ENCODE measurements around the gene GALNT16. TPM values are rescaled to one million over a fixed set of nuclear protein-coding genes. Genes with fewer than 3 reads are reported as not detected.
"Not testable (repeated sequence)": the region's sequence is repeated elsewhere in the genome, so short reads cannot be mapped to it uniquely, and the experiment has no call there.

GALNT16 gene
- total RNA-seq, 1 donor from 2014 or later, result 4.1 TPM

DNA sequence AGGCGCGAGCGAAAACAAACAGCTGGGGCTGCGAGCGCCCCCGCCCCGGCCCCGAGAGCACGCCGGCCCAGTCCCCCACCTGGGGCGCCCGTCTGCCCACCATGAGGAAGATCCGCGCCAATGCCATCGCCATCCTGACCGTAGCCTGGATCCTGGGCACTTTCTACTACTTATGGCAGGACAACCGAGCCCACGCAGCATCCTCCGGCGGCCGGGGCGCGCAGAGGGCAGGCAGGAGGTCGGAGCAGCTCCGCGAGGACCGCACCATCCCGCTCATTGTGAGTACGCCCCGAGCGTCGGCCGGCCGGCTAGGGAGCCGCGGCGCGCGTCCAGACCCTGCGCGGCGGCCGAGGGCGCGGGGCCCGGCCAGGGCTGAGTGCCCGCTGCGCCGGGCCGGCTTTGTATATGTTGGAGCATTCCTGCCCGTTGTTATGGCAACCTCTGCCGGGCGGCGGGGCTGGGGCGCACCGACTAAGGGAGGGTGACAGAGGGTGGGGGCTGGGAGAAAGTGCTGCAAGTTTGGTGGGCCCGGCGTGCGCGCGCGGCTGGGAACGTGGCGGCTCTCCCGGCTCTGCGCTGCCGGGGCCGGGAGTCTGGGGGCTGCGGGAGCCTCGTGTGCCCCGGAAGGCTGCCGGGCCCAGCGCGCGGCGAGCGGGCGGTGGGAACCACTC is 367 bp downstream of the GALNT16 start:
- no peak for DNase-seq (ENCODE audit: low spot score)

DNA sequence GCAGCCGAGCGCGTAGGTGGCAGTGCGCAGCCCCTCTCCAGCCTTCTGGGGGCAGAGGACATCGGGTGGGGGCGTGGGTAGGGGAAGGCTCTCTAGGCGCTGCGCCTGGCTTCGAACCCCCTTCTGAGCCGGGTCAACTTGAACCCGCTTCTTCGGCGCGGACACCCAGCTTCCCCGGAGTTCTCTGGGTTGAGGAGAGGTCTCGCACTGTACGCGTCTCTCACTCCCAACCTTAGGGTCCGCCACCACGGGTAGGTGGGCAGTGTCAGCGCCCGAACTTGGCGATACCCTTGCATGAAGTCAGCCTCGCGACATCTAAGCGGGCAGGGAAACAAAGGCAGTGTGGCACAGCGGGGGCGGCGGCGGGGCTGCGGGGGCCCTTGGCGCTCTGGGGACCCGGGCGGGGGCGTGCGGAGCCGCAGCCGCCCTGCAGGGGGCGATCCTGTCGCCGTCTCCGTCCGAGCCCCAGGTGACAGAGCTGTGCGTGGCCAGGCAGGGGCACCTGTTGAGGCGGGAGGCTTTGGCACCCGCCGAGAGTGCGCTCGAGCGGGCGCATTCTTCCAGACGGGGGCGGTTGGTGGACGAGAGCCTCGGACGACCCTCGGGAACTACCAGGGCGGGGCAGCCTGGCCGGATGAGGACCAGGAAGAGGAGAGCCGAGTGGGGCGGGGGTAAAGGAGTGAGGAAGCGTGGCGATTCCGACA is 1.1 kb downstream of the GALNT16 start:
- no peak for DNase-seq (ENCODE audit: low spot score)

DNA sequence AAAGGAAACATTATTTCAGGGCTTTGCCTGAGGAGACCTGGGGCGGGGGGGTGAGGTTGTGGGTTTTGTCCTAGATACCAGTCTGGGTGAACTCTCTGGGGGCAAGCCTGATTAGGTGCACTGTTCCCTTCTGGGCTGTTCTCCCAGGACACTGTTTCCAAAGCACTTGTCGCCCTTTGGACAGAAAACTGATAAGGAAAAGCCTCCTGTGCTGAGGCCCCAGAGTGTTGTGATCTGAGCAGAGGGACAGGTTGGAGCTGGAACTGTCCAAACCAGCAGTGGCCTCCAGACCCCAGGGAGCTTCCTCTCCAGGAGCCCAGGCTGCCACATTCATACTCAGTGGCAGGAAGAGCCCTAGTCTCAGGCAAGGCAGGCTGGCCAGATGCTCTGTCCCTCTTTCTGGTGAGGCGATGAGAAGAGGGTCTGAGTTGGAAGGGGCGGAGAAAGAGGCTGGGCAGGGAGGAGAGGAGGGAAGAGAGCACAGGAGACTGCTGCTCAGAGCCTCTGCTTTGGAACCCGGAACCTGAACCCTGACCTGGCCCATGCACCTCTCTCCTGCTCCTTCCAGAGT is 1.9 kb downstream of the GALNT16 start:
- DNase-seq (ENCODE audit: low spot score), result no peak

DNA sequence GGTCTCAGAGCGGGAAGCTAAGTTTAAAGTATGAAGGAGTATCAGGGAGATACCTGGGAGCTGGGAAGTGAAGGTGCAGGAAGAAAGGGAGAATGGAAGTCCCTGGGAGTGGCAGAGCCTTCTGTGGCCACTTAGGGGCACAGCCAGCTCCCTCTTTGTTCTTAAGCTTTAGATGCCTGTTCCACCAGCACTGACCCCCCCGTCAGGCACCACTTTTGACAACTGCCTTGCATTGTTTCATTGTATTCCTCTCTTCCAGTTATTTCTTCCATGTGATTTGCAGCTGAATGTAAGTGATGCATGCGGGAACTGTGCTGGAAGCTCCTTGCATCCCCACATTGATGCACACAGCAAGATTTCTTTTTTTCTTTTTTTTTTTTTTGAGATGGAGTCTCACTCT is 2.6 kb downstream of the GALNT16 start:
- DNase-seq (ENCODE audit: low spot score), result no peak

DNA sequence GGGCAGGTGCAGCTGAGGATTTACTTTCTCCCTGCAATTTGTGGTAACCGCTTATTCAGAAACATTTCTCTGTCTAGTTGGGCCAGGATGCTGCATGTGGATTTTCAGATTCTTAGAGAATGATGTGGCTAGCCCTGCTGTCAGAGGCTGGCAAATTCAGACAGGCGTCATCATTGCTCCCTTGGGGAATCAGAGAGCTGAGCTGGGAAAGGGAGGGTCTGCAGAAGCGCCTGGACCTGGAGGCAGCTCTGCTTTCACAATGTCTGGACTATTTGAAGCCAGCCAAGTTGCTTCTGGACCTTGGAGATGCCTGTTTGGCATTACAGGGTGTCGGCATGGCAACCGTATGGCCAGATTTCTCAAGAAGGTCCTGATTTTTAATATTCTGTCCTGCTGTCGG is 3.4 kb downstream of the GALNT16 start:
- DNase-seq (ENCODE audit: low spot score), result no peak

DNA sequence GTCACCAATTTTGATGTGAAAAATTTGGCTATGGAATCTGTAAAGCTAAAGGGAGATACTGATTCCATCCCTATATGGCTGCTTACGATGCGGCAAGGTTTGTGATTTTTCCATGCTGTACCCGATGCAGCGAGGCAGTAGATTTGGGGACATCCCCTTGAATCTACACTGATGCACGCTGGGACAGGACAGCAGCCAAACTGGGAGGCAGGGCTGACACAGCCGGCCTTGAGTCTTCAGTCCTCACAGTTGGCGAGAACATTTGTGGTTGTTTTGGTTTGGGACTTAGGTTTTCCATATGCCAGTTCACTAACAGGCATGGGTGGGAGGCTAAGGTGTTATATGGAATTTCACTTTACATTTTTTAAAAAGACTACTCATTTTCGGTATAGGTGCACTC is 3.8 kb downstream of the GALNT16 start:
- DNase-seq (ENCODE audit: low spot score), result no peak

DNA sequence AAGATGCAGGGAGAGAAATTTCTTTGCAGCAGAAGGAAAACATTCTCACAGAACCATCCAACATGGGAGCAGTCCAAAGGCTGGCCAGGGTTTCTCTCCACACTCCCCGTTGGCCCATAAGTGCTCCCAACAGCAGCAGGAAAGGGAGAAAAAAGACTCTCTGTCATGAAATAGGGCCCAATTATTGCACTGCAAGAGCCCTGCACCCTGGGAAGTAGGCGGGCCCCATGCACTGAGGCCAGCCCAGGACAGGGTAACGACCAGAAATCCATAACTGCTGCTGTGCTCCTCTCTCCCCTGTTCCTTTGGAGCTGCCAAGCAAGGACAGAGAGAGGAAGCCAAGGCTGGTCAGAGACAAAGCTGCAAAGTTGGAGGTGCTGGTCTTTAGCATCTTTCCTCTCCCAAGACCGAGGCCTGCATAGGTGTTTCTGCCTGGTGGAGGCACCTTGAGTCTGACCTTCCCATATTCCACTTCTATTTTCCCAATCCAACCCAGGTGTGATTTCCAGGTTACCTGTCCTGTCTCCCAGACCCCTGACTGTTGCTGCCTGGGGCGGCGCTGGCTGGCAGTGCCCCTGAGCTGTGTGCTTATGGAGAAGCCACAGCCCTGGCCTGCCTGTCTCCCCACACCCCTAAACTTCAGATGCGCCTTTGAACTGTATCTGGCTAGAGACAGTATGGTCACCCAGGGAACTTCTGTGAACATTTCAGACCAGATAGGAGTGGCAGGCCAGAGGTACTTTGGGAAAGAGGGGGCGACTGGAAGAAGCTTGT is 6.8 kb downstream of the GALNT16 start:
- DNase-seq (ENCODE audit: low spot score), result no peak

DNA sequence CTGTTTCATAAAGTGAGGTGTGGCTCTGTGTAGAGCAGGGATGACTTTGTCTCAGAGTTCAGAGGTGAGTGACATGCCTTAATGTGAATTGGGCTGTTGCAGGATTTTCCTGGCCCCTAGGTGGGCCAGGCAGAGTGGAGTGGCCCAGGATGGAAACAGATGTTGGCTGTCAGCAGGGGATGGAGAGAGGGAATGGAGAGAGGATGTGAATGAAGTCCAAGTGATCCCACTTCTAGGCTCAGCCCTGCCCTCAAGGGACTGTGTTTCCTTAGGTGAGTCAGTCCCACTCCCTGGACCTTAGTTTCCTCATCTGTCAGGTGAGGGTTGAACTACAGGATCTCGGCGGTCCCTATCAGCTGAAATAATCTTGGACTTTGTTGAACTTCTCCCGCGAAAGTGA is 7.5 kb downstream of the GALNT16 start:
- no peak for DNase-seq (ENCODE audit: low spot score)

DNA sequence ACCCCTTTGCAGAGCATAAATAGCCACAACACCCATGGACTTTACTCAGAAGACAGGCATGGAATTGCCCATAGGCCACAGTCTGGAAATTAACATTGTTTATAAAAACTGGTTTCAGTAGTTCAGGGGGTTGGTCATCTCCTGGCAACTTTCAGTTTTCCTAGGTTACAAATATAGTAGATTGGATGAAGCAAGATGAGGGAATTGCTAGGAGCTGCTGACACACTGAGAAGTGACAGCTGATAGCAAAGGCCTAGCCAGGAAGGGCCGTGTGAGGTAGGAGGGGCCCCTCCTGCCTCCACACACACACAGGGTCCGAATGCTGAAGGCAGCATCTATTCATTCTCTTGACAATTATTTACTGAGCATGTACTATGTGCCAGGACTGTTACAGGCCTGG is 8.3 kb downstream of the GALNT16 start:
- no peak for DNase-seq (ENCODE audit: low spot score)

DNA sequence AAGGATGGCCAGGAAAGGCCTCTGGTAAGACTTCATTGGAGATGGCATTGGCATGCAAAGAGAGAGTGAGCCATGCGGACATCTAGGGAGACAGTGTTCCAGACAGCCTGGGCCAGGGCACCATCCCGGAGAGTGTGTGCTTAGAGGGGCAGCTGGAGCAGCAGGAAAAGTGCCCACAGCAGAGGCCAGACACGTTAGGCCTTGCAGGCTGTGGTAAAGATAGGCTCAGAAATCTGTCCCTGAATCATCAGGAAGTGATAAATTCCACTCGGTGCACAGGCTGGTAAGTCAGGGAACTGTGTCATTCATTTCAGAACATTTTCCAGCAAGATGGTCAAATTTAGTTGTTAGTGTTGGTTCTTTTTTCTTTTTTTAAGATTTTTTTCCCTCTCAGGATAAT is 8.8 kb downstream of the GALNT16 start:
- DNase-seq (ENCODE audit: low spot score), result no peak

DNA sequence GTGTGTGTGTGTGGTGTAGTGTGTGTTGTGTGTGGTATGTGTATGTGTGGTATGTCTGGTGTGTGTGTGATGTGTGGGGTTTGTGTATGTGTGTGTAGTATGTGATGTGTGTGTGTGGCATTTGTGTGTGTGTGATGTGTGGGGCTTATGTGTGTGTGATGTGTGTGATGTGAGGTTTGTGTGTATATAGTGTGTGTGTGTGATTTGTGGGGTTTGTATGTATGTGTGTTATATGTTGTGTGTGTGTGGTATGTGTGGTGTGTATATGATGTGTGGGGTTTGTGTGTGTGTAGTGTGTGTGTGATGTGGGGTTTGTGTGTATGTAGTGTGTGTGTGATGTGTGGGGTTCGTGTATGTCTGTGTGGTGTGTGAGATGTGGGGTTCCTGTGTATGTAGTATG is 9.4 kb downstream of the GALNT16 start:
- no peak for DNase-seq (ENCODE audit: low spot score)

DNA sequence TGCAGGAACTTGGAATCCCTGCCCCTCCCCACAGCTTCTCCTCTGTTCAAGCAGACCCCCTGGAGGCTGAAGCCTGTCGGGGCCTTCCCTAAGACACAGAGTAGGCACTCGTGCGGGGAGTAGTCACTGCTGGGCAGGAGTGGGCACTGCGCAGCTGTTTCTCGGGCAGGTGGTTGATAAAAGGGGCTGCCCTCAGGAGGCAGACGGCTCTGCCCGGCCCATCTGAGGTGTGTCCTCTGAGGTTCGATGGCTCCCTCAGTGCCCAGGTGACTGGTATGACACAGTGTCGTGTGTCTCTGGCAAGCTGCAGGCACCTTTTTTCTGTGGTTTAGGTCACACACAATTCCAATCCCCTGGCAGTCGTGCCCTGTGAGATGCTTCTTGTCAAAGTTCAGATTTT is 10.1 kb downstream of the GALNT16 start:
- no peak for DNase-seq (ENCODE audit: low spot score)

DNA sequence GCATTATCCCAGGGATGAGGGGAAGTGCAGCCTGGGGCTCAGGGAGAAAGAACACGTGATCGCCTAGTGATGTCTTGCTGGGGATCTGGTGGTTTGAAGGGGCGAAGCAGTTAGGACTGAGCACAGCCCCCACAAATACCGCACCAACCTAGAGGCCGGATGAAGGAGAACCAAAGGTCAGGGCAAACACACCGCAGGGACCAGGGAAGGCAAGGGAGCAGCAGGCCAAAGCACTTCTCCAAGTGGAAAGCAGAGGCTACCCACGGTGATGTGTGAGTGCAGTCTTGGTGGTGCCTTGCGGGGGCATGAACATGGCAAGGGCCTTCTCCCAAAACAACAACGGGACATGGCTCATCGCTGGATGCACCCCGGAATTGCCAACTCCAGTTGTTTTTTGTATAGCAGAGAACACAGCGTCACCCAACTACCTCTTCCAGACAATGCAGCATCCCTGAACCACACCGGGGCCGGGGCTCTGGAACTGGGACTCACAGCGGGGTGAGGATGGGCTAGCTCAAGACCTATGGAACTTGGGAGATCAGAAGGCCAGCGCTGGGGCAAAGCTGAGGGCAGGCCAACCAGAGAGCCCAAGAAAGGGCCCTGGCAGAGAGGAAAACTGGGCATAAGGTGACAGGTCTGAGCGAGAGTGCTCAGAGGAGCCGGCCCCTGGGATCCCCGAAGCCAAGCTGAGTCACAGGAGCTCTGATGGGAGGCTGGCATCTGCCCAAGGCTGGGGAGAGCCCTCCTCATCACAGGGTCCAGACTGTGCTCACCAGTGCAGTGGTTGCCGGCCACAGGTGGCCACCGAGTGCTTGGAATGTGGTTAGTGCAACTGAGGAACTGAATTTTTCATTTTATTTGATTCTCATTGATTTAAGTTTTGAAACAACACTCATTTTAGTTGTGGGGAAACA is 11.1 kb downstream of the GALNT16 start:
- DNase-seq (ENCODE audit: low spot score), result no peak

DNA sequence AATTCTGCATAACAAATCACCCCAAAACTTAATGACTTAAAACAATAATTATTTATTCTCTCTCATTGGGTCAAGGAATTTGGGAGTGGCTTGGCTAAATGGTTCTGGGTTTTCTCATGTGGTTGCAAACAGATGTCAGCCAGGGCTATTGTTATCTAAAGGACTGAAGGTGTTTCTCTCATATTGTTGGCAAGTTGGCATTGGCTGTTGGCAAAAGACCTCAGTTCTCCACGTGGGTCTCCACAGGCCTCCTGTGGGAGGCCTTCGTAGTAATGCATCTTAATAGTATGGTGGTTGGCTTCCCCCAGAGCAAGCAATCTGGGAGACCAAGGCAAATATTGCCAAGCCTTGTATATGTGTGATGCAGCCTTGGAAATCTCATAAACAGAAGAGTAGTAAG is 14.4 kb downstream of the GALNT16 start:
- no peak for DNase-seq (ENCODE audit: low spot score)

DNA sequence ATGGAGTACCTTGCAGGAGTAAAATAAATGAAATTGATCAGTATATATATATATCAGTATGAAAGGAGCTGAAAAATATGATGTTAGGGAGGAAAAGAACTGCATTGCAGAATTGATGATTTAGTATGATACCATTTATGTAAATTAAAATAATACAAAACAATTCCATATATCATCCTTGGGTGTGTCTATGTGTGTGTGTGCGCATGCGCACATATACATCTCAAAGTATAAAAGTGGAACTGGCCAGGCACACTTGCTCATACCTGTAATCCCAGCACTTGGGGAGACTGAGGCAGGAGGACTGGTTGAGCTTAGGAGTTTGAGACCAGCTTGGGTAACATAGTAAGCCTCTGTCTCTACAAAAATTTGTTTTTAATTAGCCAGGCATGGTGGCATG is 15.4 kb downstream of the GALNT16 start:
- DNase-seq (ENCODE audit: low spot score), result no peak

DNA sequence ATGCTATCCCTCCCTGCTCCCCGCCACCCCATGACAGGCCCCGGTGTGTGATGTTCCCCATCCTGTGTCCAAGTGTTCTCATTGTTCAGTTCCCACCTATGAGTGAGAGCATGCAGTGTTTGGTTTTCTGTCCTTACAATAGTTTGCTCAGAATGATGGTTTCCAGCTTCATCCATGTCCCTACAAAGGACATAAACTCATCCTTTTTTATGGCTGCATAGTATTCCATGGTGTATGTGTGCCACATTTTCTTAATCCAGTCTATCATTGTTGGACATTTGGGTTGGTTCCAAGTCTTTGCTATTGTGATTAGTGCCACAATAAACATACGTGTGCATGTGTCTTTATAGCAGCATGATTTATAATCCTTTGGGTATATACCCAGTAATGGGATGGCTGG is 17.4 kb downstream of the GALNT16 start:
- not testable (repeated sequence) for DNase-seq (ENCODE audit: low spot score)

DNA sequence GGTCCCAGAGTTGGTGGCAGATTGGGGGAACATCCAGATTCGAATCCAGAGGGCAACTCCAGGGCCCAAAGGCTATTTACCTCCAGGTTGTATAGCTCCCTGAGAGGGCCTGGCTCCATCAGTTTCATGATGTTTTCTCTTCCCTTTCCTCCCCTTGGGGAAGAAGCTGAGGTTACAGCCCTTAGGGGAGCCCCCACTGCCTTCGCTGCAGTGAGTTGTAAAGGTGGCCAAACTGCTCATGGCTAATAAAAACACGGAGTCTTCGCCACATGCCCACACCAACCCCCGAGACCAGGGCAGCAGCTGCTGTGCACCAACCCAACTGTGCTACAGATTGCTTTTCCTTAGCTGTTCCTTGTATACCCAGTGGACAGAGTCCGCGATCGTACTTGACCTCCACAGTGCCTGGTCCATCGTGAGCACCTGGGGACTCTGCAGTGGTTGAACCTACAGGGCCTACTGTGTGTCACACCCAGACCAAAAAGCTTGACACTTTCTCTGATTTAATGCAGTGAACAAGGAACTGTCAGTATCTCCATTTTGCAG is 20.9 kb downstream of the GALNT16 start:
- DNase-seq (ENCODE audit: low spot score), result no peak

DNA sequence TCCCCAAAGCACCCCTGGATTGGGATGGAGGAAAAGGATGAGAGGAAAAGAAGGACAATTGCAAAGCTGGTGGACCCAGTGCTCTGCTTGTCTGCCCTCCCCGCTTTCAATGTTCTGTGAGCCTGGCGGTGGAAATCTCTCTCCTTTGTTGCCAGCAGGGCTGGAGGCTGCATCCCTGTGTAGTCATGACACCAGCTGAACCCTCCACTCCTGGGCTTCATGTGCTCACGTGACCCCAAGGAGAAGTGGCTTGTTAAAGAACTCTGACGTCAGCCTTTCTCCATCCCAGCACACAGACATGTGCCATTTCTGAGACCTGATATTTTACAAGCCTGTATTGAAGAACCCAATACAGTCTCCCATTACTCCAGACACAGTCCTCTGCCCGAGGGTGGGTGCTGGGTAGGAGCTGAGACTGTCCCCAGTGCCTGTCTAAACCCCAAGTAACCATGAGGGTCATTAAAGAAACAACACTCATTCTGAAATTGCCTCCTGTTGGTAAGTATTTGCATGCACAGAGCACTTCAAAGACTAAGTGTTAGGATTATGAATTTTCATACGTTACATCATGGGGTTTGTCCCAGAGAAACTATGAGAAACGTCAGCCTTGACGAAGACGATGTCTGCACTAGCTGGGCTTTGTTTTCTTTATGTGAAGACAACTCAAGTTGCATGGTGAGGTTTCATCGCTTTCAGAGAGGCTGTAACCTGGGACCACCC is 21.7 kb downstream of the GALNT16 start:
- DNase-seq (ENCODE audit: low spot score), result no peak

DNA sequence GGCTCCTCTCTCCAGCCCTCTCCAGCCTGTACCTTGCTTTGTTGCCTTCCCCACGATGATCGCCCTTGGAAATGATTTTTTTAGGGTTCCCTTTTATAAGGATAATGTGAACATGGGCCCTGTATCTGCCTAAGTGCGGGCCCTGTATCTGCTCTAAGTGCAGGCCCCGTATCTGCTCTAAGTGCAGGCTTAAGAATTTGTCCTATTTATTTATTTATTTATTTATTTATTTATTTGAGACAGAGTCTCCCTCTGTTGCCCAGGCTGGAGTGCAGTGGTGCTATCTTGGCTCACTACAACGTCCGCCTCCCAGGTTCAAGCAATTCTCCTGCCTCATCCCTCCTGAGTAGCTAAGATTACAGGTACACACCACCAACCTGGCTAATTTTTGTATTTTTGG is 22.5 kb downstream of the GALNT16 start:
- no peak for DNase-seq (ENCODE audit: low spot score)

DNA sequence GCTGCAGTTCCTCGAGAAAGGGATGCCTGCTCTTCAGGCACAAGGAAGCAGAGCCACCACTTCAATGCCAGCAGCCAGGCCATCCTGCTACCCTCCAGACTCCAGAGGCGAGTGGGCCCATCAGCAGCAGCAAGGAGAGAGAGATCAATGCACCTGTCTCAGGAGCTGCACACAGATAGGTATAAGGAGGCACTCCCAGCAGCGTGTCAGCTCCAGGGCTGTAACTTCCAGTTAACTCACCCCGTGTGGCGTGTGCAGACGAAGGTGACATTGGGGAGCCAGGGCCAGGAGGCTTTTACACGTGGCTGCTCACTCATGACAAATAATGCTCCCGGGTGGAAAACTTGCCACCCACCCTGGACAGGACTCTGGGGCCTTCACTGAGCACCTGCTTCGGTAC is 24.2 kb downstream of the GALNT16 start:
- no peak for DNase-seq (ENCODE audit: low spot score)

All from mucosa of gallbladder (tissue), 1 donor.